HUES64 (cell line): ENCODE data around the gene C13orf42.
"Not testable (repeated sequence)": the region's sequence is repeated elsewhere in the genome, so short reads cannot be mapped to it uniquely, and the experiment has no call there.

Experiments
- H3K27ac ChIP-seq: 2 replicates; pipeline ENCODE4 v1.7.0; 2013; ENCODE audit warnings: low read depth, low read length, inconsistent platforms
- H3K27me3 ChIP-seq: 2 replicates; pipeline ENCODE4 v1.6.1; 2013; ENCODE audit warnings: mild to moderate bottlenecking, low read length; ENCODE audit not compliant: insufficient read depth
- H3K36me3 ChIP-seq: 2 replicates; pipeline ENCODE4 v1.6.1; 2013; ENCODE audit warnings: mild to moderate bottlenecking, low read length; ENCODE audit not compliant: insufficient read depth
- H3K4me1 ChIP-seq: 2 replicates; pipeline ENCODE4 v1.6.1; 2013; ENCODE audit warnings: mild to moderate bottlenecking, low read length, moderate library complexity; ENCODE audit not compliant: insufficient read depth
- H3K4me3 ChIP-seq: 2 replicates; pipeline ENCODE4 v1.5.1; 2013; ENCODE audit warnings: mild to moderate bottlenecking, low read length, moderate library complexity
- H3K9ac ChIP-seq: 2 replicates; pipeline ENCODE4 v1.6.1; 2013; ENCODE audit warnings: mild to moderate bottlenecking, low read depth, low read length
- H3K9me3 ChIP-seq: 2 replicates; pipeline ENCODE4 v1.6.1; 2013; ENCODE audit warnings: low read depth, low read length; ENCODE audit not compliant: insufficient read depth
- WGBS: fragments of 150-250, 120-280 bp; methylation state at CpG from one replicate; pipeline ENCODE4 v1.1.7; 2013; ENCODE audit warnings: missing lambda C conversion rate; 5-methylcytosine and 5-hydroxymethylcytosine counted together

Gene C13orf42

DNA sequence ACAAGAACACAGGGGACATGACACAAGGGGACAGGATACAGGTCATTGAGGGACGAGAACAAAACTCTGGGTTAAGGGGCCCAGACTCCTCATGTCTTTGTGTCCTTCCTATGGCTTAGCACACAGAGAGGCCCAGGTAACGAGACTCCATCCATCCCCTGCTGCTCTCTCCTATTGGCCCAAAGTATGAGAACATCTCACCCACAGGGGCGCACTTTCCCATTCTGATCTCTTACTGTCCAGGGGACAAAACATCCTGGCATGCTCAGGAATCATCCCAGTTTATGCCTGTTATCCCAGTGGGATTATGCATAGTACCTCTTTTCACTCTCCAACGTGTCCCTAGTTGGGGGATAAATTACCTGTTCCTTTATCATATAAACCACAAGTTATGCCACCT lies 19.2 kb downstream of the C13orf42 start:
- Histone ChIP-seq H3K4me3 (no peak overlapping the region), H3K9me3 (no peaks in the 10 kb centered on the region), H3K36me3 (no peaks in the 10 kb centered on the region), H3K27ac (no peak overlapping the region), H3K4me1 (peaks cover 5% of the 10 kb centered on the region; the same call in 1 of the 2 replicates), H3K9ac (no peak overlapping the region), H3K27me3 (no peaks in the 10 kb centered on the region)
- 90% methylated on average over 4 of the region's 4 CpGs for WGBS

- 95% methylated on average over 5 of the region's 5 CpGs for WGBS
- Histone ChIP-seq H3K27me3 (no peaks in the 10 kb centered on the region), H3K9me3 (peaks cover 7% of the 10 kb centered on the region; the same call in 1 of the 2 replicates), H3K36me3 (no peaks in the 10 kb centered on the region; the same call in 1 of the 2 replicates), H3K9ac (no peak overlapping the region), H3K4me3 (no peak overlapping the region), H3K27ac (no peak overlapping the region), H3K4me1 (no peaks in the 10 kb centered on the region)
Measured at GRCh38 chr13:51083706-51084105, 27.4 kb downstream of the C13orf42 start.

DNA sequence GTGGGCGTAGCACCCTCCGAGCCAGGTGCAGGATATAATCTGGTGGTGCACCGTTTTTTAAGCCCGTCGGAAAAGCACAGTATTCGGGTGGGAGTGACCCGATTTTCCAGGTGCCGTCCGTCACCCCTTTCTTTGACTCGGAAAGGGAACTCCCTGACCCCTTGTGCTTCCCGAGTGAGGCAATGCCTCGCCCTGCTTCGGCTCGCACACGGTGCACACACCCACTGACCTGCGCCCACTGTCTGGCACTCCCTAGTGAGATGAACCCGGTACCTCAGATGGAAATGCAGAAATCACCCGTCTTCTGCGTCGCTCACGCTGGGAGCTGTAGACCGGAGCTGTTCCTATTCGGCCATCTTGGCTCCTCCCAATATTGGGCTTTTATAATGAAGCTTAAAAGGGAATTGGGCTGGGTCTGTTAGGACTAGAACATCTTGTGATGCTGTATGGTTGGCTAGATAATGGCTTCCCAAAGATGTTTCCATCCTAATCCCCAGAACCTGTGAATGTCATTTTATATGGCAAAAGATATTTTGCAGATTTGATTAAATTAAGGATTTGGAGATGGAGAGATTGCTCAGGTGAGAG lies 30.5 kb downstream of the C13orf42 start:
- 83% methylated on average over 7 of the region's 23 CpGs for WGBS
- not testable (repeated sequence) for H3K4me1 ChIP-seq, H3K27ac ChIP-seq, H3K4me3 ChIP-seq, H3K36me3 ChIP-seq, H3K9ac ChIP-seq, H3K27me3 ChIP-seq, H3K9me3 ChIP-seq

DNA sequence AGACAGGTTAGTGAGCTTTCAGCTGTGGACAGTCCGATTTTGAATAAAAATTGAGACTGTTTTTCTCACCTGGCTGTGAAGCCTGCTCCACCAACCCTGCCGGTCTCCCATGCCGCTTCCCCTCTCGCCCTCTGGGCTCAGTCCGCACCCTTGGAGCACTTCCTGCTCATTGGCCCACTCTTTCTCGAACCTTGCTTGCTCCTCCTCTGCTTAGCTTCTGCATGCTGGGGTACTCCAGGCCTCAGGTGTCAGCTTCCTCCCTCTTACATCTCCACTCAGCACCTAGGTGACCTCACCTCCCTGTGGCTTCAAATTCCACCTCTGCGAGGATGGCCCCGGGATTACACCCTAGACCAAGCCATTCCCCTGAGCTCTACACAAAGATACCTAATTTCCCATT lies 39.6 kb downstream of the C13orf42 start:
- Histone ChIP-seq H3K36me3 (no peaks in the 10 kb centered on the region), H3K4me3 (no peak overlapping the region), H3K4me1 (peaks cover 8% of the 10 kb centered on the region), H3K27ac (no peak overlapping the region), H3K27me3 (no peaks in the 10 kb centered on the region), H3K9ac (no peak overlapping the region), H3K9me3 (no peaks in the 10 kb centered on the region)
- WGBS, result 87% methylated on average over 8 of the region's 8 CpGs

DNA sequence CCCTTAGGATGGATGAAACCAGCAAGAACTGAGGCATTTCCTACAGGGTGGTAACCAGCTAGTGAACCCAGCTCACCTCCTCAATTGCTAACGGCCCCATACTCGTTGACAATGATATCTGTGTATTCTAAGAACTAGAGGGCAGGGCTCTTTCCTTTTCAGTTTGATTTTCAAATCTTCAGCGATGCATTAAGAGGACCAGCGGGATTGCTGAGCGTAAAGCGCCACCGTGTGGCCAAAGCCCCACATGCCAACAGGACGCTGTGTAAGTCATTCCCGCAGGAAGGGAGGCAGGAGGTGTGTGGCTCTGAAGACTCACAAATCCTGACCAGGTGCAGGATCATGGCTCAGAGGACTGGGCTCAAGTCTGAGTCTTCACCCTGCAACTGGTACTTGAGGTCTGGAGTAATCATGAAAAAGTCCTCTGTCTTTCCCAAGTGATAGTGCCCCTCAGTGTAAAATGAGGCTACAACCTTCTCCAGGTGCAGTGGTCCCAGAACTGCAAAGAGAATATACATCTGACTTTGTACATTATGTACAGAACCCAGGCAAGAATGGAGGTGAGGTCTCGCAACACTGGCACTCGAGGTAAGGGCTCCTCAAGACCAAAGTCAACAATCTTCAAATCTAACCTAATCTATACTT lies 40.9 kb downstream of the C13orf42 start:
- H3K4me1 ChIP-seq, result peaks cover 8% of the 10 kb centered on the region
- H3K27me3 ChIP-seq, result no peaks in the 10 kb centered on the region
- H3K36me3 ChIP-seq, result no peaks in the 10 kb centered on the region
- no peak overlapping the region for H3K27ac ChIP-seq
- H3K9me3 ChIP-seq, result no peaks in the 10 kb centered on the region
- H3K4me3 ChIP-seq, result no peak overlapping the region
- no peak overlapping the region for H3K9ac ChIP-seq
- 12% methylated on average over 10 of the region's 11 CpGs for WGBS

- H3K4me1 ChIP-seq, result peaks cover 8% of the 10 kb centered on the region
- H3K27ac ChIP-seq, result no peak overlapping the region
- WGBS, result 75% methylated on average over 5 of the region's 5 CpGs
- no peaks in the 10 kb centered on the region for H3K9me3 ChIP-seq
- no peak overlapping the region for H3K4me3 ChIP-seq
- H3K9ac ChIP-seq, result no peak overlapping the region
- no peaks in the 10 kb centered on the region for H3K36me3 ChIP-seq
- no peaks in the 10 kb centered on the region for H3K27me3 ChIP-seq
Measured at GRCh38 chr13:51068501-51068900, 42.6 kb downstream of the C13orf42 start.

DNA sequence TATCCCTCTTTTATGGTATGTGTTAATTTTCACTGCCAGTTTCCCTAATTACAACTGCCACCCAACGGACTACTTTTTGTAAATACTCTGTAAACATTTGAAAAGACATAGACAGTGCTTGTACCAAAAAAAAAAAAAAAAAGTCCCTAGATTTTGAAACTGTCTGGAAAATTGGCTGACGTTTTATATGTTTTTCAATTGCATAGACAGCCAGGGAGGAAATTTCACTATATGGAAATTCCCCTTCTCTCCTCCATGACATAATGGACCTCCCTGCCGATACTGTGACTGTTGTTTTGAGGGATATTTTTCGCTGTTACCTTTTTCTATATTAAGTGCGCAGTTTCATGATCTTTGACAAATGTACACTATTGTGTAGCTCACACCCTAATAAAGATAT lies 43.4 kb downstream of the C13orf42 start:
- Histone ChIP-seq H3K4me3 (no peak overlapping the region), H3K4me1 (peaks cover 8% of the 10 kb centered on the region), H3K9me3 (no peaks in the 10 kb centered on the region), H3K27me3 (no peaks in the 10 kb centered on the region), H3K27ac (no peak overlapping the region), H3K9ac (no peak overlapping the region), H3K36me3 (no peaks in the 10 kb centered on the region)
- WGBS, result 100% methylated on average over 2 of the region's 5 CpGs

GRCh38 chr13:51067210-51067701 lies 43.8 kb downstream of the C13orf42 start:
- 75% methylated on average over 9 of the region's 9 CpGs for WGBS

DNA sequence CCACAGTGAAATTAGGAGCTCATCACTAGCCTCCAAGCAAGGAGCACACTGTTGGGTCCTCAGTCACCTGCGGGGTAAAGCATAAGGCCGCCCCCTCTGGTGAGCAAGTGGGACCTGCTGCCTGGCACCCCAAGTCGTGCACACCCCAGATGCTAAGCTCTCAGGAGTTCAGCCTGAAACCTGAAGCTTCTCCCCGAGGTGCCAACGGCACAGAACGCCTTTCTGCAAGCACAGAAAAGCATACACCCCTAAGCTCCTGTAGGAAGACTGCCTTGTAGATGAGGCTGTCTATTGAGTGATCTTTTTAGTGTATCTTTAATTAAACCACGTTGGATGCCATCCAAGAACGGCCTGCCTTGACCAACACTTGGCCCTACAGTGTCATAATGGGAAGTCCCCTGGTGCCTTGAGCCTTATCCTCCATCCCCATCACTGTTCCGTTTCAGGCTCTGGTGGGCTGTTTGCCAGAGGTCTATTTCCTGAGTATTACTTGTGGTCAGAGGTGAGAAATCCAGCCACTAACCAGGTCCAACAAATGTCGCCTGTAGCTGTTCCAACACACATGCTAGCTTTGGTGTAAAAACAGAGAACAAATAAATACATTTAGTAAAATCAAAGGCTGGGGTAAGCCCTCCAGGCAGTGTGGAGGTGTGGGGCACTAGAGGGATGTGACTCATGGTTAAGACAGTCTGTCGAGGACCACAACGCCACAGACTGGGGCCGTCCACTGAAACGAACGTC lies 44.8 kb downstream of the C13orf42 start:
- 86% methylated on average over 14 of the region's 15 CpGs for WGBS
- Histone ChIP-seq H3K9me3 (no peaks in the 10 kb centered on the region), H3K27me3 (no peaks in the 10 kb centered on the region), H3K27ac (no peak overlapping the region), H3K9ac (no peak overlapping the region), H3K4me1 (peaks cover 8% of the 10 kb centered on the region), H3K4me3 (no peak overlapping the region), H3K36me3 (no peaks in the 10 kb centered on the region)

More at GRCh38 chr13:51067210-51067701, 43.8 kb downstream of the C13orf42 start:
- Histone ChIP-seq H3K36me3 (no peaks in the 10 kb centered on the region), H3K9me3 (no peaks in the 10 kb centered on the region), H3K4me3 (no peak overlapping the region), H3K4me1 (peaks cover 8% of the 10 kb centered on the region), H3K27ac (no peak overlapping the region), H3K9ac (no peak overlapping the region), H3K27me3 (no peaks in the 10 kb centered on the region)

DNA sequence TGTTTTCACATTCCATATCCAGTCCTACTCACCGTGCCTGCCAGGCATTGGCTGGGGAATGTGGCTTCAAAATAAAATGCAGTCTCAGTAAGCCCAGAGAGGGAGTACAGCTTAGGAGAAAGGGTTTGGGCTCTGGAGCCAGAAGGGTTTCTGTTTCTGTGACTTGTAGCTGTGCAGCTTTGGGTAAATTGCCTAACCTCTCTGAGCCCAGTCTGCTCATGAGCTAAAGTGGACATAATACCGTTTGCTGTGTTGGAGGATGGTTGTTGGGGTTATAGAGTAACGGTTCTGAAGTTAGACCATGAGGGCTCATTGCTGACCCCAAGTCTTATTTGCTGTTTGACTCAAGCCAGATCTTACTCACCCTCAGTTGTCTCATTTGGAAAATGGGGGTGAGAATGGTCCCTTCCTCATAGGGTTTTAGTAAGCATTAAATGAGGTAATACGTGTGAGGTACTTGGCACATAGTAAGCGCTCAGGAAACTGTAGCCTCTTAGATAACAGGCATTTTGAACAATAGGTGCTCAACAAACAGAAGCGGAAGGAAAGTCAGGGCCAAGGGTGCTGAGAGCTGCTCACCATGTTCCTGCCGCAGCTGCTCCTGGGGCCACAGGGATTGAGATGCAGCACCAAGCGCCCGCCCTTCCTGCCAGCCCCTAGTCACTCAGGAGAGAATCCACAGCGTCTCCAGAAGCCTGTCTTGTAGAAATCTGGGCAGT lies 45.5 kb downstream of the C13orf42 start:
- no peak overlapping the region for H3K9ac ChIP-seq
- H3K4me3 ChIP-seq, result no peak overlapping the region
- H3K9me3 ChIP-seq, result no peaks in the 10 kb centered on the region
- H3K36me3 ChIP-seq, result no peaks in the 10 kb centered on the region
- no peaks in the 10 kb centered on the region for H3K27me3 ChIP-seq
- peaks cover 8% of the 10 kb centered on the region for H3K4me1 ChIP-seq
- 93% methylated on average over 10 of the region's 10 CpGs for WGBS
- H3K27ac ChIP-seq, result no peak overlapping the region

DNA sequence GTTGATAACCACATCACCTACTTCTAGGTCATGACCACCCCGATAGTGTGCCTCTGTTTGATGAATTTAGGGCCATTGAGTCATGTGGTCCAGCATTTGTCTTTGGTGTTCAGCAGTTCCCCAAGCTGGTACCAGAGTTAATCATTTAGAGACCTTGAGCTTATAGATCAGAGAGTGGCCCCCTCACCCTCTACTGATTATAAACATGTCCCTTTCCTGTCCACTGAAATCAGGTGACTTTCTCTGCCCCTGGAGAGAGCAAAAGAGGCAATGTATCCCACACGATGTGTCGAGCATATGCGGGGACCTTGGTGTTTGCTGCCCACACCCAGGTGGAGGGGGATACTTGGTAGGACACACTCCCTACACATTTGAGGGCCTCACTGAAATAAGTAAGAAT lies 46.3 kb downstream of the C13orf42 start:
- H3K9ac ChIP-seq, result no peak overlapping the region
- WGBS, result 96% methylated on average over 4 of the region's 4 CpGs
- no peaks in the 10 kb centered on the region for H3K27me3 ChIP-seq
- H3K36me3 ChIP-seq, result no peaks in the 10 kb centered on the region
- peaks cover 8% of the 10 kb centered on the region for H3K4me1 ChIP-seq
- no peaks in the 10 kb centered on the region for H3K9me3 ChIP-seq
- H3K27ac ChIP-seq, result no peak overlapping the region
- no peak overlapping the region for H3K4me3 ChIP-seq
